ENCODE measurements around the gene CCDC170.

Gene CCDC170

GRCh38 chr6:151670116-151670515 is 176.3 kb downstream of the CCDC170 start:
- Histone ChIP-seq H3K4me1 (ENCODE audit: low read length) (no peaks in the 10 kb centered on the region), H2AFZ (ENCODE audit: low read length) (no peak overlapping the region), H3K27ac (ENCODE audit: low read length) (no peak overlapping the region), H3K9me3 (replicated peaks; ENCODE audit: insufficient read depth, low read length) (no peaks in the 10 kb centered on the region), H3F3A (ENCODE audit: insufficient read depth, low read length) (no peaks in the 10 kb centered on the region), H3K36me3 (replicated peaks; ENCODE audit: insufficient read depth, low read length) (no peaks in the 10 kb centered on the region), H3K27me3 (replicated peaks; ENCODE audit: insufficient read depth, low read length) (no peaks in the 10 kb centered on the region), H3K4me2 (ENCODE audit: low read depth, low read length) (no peak overlapping the region), H3K79me2 (ENCODE audit: low read length) (no peaks in the 10 kb centered on the region), H4K20me1 (ENCODE audit: insufficient read depth, low read length) (no peaks in the 10 kb centered on the region), H3K4me3 (ENCODE audit: low read length) (no peak overlapping the region), H3K9me2 (replicated peaks; ENCODE audit: insufficient read depth, low read length) (no peaks in the 10 kb centered on the region), H3K9ac (ENCODE audit: low read length) (no peak overlapping the region)
- no peak for DNase-seq
- TF ChIP-seq EZH2 (optimal IDR thresholded peaks at IDR 0.05; ENCODE audit: low read depth, low read length) (no peak), EZH2phosphoT487 (IDR thresholded peaks at IDR 0.05; ENCODE audit: low read length) (no peak)
- TF ChIP-seq, protein P1, sequence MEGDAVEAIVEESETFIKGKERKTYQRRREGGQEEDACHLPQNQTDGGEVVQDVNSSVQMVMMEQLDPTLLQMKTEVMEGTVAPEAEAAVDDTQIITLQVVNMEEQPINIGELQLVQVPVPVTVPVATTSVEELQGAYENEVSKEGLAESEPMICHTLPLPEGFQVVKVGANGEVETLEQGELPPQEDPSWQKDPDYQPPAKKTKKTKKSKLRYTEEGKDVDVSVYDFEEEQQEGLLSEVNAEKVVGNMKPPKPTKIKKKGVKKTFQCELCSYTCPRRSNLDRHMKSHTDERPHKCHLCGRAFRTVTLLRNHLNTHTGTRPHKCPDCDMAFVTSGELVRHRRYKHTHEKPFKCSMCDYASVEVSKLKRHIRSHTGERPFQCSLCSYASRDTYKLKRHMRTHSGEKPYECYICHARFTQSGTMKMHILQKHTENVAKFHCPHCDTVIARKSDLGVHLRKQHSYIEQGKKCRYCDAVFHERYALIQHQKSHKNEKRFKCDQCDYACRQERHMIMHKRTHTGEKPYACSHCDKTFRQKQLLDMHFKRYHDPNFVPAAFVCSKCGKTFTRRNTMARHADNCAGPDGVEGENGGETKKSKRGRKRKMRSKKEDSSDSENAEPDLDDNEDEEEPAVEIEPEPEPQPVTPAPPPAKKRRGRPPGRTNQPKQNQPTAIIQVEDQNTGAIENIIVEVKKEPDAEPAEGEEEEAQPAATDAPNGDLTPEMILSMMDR (IDR thresholded peaks at IDR 0.05; ENCODE audit: low read length): no peak

Measured in MM.1S (cell line).